Measurements from ENCODE around the gene SFN.
"Not testable (repeated sequence)": the region's sequence is repeated elsewhere in the genome, so short reads cannot be mapped to it uniquely, and the experiment has no call there.

Gene SFN

DNA sequence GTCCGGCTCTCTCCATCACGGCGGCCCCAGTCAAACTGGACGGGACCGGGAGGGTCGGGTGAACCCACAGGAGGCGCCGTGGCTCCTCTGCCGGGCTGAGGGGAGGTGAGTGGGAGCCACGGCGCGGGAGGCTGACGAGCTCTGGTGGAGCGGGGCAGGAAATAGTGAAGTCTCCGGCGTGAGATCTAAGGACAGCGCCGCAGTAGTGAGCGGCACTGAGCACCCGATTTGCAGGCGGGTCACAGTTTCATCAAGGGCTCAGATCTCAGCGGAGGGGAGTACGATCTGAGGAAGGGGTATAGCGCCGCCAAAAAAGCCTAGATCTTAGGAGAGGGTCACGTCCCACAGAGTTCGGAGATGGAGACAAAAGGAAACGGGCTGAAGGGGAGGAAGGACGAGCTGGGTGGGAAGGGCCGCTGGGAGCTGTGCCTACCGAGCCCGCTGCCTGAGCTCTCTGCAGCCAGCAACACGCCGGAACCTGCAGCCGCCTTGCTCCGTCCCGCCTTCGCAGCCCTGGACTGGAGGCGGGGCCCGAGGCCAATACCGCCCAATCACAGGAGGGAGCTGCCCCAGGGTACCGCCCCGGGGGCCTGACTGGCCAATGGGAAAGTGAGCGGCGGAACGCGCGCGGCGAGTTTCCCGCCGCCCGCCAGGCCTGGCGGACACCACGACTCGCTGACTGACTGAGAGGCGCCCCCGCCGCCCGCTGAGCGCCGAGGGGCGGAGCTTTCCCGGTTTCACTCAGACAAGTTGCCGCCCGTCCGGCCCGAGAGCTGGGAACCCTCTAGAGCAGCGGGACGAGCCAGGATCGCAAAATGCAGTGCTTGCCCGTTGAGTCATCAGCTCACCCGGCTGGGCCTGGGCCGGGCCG lies 1.9 kb downstream of the SFN start:
- DNase-seq (ENCODE audit: low read depth): peak; percentile 94

DNA sequence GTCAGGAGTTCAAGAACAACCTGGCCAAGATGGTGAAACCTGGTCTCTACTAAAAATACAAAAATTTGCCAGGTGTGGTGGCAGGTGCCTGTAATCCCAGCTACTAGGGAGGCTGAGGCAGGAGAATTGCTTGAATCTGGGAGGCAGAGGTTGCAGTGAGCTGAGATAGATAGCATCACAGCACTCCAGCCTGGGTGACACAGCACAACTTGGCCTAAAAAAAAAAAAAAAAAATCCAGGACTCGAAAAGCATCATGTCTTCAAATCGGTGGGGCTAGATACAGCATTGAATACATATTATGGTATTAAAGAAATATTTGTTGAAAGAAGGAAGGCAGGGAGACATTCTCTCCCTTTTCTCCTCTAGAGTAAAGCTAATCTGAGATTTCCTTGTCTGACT lies 10.1 kb downstream of the SFN start:
- DNase-seq (ENCODE audit: low read depth): not testable (repeated sequence)

DNA sequence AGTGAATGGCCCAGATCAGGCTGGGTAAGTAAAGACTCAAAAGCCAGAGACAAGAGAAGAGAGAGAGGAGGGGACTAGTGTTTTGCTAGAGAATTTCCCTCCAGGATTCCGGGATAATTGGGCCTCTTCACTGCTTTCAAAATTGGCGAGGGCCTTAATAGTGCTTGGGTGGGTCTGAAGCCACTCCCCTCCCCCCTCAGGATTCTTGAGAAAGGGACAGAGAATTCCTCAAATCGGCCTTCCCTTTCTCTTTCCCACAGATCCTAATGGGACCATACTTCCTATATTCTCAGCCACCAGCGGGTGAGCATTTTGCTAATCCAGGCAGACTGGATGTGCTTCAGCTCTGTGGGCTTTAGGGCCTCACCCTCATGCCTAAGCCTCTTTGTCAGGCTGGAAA lies 11.9 kb downstream of the SFN start:
- no peak for DNase-seq (ENCODE audit: low read depth)

DNA sequence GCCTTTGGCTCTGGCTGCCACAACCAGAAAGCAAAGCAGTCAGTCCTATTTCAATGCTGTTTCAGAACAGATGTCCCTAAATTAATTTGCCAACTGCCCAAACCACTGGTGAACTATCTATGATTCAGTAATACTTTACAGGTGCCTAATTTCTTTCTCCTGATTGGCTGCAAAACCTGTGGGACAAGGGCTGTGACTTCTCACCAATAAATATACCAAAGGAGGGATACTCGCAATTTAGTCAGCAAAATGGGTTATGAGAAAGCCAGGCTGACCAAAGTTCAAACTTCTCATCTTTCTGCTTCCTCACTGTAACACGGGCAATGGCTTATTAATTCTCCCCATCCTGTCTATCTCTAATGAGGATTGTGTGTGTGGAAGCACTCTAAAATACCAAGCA lies 14.4 kb downstream of the SFN start:
- DNase-seq (ENCODE audit: low read depth): no peak

DNA sequence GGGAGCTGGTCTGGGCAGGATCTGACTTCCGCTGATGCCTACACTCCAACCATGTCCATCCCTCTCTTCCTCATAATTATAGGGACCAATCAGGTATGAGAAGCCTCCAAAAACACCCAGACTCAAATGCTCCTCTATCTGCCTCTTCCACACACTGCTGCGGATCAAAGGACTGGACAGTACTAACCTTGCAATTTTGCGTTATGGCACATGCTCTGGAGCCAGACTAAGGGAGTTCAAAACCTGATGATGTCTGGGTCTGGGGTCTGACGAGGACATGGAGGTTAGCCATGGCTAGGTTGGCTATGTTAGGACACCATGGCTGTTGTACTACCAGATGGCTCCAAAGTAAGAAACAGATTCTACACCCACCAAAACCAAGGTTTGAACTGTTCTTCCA lies 16.8 kb downstream of the SFN start:
- DNase-seq (ENCODE audit: low read depth): no peak

DNA sequence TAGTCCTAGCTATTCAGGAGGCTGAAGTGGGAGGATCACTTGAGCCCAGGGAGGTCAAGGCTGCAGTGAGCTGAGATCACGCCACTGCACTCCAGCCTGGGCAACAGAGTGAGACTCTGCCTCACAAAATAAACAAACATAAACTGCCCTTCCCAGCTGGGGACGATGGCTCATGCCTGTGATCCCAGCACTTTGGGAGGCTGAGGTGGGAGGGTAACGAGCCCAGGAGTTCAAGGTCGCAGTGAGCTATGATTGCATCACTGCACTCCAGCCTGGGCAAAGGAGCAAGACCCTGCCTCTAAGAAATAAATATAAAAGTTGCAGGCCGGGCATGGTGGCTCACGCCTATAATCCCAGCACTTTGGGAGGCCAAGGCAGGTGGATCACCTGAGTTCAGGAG lies 18.7 kb downstream of the SFN start:
- not testable (repeated sequence) for DNase-seq (ENCODE audit: low read depth)

DNA sequence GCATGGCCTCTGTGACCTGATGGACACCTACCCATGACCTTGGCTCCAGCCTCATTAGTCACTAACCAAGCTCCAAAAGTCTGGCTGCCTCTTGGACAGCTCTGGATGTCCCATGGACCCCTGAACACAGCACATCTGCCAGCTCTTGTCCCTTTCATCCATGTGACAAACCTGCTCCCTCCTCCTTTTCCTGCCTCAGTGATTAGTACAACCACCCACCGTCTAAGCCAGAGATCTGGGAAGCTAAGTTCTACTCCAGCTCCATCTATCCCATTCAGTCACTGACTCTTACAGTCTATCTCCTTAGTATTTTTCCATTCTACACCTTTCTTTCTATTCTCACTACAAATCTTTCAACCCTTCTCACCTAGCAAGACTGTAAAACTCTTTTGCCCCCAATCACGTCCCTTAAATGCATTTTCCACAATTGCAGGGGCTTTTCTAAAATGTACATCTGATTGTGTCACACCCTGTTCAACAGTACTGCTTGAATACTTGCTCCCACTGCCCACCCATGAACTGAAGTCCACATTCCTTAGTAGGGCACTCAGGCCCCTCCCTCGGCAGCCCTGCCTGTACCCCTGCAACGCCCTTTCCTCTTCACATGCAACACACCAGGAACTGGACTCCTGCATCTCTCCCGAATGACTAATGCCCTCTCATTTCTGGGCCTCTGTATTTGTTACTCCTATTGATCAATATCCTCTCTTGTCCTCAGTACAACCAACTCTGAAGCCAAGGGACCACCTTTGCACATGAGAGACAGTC lies 19.9 kb downstream of the SFN start:
- DNase-seq (ENCODE audit: low read depth): no peak

DNA sequence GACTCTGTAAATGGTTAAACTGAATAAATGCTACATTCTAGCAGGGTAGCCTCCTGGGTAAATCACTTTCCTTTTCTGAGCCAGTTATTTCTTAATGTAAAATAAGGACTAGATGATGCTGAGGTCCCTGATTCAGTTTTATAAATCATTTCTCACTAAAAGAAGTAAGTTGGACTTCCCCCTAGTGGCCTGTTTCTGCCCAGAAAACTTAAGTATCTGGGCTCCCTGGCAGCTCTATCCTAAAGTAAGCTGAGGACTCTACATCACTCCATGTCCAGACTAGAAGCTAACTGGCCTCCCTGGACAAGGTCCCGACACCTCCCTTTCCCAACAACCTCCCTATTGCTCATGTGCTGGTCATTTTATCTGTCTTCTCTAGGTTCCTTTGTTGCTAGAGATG lies 24.2 kb downstream of the SFN start:
- no peak for DNase-seq (ENCODE audit: low read depth)

DNA sequence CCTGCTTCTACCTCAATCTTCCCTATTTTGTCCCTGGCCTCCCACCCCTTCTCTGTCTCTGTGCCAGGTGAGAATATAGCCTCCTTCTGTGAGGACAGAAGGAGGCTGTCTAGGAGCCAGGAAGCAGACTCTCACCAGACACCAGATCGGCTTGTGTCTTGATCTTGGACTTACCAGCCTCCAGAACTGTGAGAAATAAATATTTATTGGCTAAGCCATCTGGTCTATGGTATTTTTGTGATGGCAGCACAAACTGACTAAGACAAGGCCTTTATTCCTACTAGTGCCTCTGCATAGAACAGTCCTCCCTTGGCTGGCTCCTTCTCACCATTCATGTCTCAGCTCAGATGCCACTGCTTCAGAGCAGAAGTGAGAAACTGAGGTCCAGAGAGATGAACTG lies 25.3 kb downstream of the SFN start:
- no peak for DNase-seq (ENCODE audit: low read depth)

DNA sequence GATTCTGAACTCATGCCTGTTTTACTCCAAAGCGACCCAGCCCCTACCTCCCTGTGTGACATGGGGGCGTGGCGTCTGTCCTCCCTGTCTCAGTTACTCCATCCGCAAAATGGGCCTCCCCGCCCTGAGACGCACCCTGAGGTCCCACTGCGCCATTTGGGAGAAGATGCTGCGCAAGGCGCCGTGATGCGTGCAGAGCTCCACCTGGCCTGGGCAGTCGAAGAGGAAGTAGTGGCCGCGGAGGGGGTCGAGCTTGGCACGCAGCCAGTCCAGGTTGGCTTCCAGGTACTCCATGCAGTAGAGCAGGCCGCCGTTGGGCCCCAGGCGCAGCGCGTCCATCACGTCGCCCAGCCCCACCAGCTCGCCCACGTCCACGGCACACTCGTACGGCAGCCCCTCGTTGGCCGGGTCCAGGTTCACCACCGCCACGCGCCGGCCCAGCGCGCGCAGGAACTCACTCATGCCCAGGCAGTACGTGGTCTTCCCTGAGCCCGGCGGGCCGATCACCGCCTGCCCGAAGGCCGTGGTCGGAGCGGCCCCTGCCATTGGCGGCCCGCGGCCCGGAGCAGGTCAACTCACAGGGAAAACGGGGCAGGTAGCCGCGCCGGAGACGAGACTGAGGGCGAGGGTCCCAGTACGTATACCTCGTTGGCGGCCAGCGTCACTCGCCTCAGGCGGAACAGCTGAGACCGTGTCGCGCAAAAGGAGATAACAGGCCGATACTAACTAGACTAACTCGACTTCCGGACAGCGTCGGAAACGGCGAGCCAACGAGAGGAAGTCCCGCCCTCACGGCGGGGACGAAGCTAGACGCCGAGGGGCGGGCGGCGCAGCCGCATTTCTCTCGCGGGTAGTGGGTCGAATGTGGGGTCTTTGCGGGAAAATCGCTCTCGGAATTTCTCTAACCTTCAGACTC lies 26.9 kb downstream of the SFN start, which contains the start of gene GPN2:
TSS of gene GPN2 (minus strand) at position 733 of the 916 bp plus-strand sequence. CDS start at position 546, 187 bp downstream.
- peak; percentile 81 for DNase-seq (ENCODE audit: low read depth)

DNA sequence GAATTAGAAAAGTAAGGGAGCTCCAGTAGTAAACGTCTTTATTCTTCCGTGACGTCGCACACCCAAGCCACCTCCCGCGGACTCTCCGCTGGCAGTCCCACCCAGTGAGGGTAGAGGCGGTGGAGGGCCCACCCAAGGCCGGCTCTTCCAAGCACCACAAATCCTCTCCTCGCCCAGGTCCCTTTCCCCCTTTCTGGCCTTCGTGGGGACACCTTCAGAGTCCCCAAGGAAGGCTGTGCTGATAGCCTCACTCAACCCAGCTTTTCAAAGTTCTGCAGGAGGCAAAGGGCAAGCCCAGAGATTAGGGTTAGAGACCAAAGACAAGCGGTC lies 27.5 kb downstream of the SFN start:
- no peak for DNase-seq (ENCODE audit: low read depth)

DNA sequence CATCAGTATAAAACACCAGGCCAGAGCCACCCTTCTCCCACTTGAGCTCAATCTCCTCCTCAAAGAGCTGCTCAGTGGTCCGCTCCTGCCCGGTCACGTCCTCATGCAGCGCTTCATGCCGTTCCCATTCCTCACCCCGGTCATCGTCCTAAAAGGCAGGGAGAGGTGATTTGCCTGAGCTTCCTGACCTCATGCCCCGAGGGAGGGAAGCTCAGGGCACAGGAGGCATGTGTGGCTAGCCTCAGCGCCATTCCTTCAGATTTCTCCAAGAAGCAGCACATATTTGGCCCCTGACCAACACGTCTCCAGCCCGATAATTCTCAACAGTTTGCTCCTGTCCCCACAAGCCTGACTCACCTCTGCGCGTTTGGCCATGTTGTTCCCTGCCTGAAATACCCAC lies 31.3 kb downstream of the SFN start:
- DNase-seq (ENCODE audit: low read depth): no peak

DNA sequence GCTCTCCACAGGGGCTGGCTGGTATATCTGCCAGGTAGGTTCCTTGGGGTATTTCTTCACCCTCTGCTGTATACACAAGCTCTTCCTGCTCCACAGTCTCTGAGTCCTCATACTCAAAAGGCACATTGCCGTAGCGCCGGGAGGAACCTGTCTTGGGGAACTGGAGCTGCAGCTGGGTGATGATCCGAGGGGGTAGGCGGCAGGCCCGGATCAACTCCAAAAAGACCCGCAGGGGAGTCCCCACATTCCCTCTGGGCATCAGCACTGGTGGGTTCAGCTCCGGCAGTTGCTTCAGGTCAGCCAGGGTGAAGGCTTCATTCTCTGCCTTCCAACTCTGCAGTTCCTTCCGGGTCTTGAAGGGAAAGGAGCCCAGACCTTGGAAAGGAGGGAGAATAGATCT lies 34.4 kb downstream of the SFN start:
- DNase-seq (ENCODE audit: low read depth): no peak

DNA sequence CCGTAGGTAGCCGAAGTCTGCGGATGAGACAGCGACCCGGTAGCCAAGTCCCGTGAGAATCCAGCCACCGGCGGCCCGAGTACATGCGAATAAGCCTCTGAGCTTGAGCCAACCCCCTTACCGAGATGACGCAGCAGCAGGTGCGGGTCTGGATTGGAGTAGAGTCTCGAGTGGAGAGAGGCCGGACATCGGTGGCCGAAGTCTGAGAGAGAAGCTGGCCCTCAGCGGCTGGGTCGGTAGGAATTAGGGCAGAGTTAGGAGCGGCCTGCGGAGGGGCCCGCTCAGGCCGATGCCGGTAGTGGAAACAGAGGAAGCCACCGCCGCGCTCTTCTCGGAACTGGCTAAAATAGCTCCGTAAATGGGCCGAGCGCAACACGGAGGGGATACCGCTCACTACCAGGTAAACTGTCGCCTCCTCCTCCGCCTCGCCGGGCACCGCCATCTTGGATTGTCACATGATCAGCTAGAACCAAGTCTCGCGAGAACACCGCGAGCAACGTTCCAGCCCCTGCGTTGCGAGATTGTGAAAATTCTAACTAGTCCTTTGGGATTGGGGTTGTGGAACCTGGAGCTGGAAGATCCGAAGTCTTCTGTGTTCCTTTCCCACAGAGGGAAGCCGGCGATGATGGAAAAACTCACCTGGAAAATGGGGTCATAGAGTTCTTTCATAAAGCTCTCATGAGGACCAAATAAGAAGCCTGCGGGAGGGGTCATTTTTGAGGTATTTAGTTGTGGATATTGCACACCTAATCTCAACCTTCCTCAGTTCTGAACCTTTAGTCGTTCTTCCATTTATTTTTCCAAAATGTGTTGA lies 37.3 kb downstream of the SFN start, which contains the start of gene GPATCH3:
TSS of gene GPATCH3 (minus strand) at position 467 of the 814 bp plus-strand sequence. CDS start at position 442, 25 bp downstream.
- peak; percentile 92 for DNase-seq (ENCODE audit: low read depth)

DNA sequence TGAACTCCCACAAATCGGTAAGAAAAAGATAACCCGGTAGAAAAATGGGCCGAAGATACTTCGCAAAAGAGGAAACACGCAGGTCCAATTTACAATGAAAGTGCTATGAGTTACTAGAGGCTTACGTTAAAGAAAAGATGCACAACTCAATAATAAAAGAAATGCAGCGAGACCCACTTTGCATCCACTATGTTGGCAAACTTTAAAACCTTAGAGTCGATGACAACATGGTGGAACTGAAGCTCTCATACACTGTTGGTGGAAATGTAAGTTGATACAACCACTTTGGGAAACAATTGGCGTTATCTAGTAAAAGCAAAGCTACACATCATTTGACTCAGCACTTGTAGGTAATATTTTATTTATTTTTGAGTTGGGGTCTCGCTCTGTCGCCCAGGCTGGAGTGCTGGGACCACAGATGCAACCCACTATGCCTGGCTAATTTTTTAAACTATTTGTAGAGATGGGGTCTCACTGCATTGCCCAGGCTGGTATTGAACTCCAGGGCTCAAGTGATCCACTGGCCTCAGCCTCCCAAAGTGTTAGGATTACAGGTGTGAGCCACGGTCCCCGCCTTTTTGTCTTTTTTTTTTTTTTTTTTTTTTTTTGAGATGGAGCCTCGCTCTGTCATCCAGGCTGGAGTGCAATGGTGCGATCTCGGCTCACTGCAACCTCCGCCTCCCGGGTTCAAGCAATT lies 38.0 kb downstream of the SFN start:
- no peak for DNase-seq (ENCODE audit: low read depth)

DNA sequence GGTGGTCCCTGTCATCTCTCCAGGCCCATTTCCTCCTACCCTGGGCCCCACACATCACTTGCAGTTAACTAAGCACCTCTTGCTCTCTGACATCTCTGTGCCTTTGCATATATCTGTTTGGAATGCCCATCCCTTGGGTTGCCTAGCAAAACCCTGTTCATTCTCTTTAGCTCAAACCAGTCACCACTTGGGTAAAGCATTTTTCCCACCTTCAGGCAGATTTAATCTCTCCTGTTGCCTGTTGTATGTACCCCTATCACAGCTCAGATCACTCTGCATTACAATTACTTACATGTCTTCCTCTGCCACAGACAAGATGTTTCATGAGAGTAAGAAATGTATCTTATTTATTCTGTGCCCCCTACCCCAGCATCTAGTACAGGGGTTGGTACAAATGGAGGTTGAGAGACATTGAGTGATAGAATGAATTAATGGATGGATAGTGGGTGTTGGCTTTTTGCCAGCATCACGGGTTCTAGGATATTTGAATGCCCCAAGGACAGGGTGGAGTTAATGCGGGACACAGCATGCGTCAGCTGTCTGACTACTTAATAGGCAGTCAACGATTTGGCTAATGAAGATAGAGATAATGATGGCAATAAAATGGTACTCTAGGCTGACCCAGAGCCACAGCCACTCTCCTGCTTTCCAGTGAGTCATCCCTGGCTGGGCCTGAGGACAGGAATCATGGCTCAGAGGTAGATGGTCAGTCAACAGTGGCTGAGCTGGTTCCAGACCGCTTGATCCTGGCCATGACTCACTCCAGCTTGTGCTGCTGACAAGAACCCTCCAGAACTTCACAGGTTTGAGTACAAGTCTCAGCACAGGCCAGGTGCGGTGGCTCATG lies 44.3 kb downstream of the SFN start:
- no peak for DNase-seq (ENCODE audit: low read depth)

DNA sequence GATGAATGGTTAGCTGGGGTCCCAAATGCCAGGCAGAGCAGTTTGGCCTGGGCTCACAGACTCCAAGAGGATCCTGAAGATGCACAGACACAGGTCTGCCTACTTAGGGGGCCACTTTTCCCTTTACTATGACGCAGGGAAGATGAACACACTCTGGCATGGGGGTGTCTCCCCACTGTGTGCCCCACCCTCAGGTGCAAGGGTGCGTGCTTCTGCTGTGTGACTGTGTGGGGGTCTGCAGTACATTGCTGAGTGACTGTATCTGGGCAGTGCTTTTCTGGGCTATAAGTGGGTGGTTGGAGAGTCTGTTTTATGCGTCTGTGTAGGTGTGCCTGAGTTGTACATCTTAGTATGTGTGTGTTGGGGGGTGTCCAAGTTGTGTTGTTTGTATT lies 47.0 kb downstream of the SFN start:
- no peak for DNase-seq (ENCODE audit: low read depth)

DNA sequence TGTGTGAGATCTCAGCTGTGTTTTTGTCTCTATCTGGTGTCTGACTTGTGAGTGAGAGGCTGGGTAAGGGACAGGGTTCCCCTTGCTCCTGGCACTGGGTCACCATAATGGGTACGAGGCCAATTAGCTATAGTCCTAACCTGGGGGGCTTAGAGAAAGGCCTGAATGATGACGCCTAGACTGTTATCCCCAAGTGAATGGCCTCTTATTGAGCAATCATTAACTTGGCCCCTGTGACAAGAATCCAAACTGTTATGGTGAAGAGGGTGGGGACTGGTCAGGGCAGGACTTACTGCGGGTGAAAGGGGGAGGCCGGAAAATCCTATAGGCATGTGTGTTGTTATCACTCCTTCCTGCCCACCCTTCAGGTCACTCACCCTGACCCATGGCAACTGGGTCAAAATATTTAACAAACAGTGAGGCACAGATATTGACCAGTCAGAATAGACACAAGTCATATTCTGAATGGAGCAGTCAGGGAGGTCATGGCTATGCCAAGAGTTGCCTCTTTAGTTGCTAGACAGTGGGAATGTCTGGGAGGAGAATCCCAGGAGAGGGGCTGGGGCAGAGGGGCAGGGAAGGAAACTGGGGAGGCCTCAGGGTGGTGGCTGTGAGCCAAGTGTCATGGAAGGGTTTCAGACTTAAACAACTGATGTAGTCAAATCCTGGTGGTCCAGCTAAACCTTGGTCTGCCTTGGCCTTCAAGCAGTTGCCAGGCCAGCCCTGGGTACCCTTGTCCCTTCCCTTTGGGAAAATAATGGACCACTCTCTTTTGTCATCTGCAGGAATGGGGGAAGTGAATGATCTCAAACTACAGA lies 47.6 kb downstream of the SFN start:
- DNase-seq (ENCODE audit: low read depth): no peak

Measured in CMK (cell line).